Cortex of kidney (tissue), 1 donor: ENCODE results near the gene C10orf105.

Experiments used
- DNase-seq: peaks from one replicate; lab custom pipeline; 2025; lab: John Stamatoyannopoulos, UW

Gene C10orf105, protein sequence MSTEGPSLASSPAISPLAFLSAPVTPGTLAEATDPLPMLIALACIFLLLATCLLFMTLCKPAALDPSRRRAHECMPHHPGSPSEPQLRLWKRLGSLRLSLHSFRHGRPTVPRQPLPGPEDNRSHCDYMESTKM

DNA sequence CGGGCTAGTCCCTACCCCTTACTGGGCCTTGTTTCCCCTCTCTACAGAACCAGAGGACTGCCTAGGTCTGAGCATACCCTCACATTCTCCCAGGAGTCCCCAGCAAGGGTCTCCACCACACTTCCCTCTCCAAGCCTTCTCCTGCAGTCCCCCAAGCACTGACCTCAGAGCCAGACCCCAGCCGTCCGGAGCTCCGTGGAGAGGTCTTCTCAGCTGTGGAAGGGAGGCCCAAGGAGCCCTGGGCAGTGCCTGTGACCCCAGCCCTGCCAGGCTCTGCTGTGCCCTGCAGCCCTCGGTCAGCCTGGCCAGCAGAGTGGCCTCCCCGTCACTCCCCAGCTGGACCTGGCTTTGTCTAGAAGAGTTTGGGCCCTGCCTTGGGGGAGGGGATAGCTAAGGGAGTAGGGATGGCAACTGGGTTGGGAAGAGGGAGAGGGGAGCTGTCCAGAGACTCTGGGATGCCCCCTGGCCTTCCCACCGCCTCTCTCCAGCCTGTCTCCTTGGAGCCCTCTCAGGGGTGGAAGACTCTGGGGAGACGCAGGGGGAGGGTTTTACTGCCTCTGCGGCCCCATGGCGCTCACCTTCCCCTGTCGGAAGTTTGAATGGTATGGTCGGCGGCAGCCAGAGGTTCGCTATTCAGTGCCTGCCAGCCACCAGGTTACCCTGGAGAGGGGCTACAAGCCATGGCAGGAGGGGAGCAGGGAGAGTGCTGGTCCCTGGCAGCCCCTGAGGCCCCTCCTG, at the start of gene C10orf105:
TSS of gene C10orf105 (minus strand) at position 315 of the 738 bp plus-strand sequence. CDS start 3,441 bp downstream, outside the sequence.
- DNase-seq, result no peak

DNA sequence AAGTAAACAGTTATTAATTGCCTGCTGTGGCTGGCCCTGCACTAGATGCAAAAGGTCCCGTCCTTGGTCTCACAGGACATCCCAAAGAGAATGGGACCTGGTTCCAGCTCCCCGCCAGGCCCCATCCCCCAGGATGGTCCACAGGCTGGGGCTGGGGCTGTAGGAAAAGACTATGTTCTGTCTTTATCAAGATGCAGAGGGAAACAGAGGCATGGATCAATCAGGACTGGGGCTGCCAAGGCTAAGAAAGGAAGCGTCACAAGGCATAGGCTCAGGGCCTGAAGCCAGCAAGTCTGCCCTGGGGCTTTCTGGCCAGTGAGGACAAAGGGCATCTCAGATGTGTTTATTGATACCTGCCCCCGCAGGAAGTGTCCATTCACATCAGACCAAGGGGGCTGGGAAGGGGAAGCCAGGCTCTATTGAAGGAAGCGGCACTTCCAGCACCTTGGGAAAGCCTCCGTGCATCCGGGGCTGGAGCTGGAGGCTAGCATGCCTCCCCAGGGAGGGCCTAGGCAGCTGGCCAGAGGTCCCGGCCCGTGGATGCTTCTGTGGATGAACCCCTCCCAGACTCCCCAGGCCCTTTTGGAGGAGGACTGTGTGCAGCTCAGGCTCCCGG, 48.0 kb upstream of the C10orf105 start:
- no peak for DNase-seq

DNA sequence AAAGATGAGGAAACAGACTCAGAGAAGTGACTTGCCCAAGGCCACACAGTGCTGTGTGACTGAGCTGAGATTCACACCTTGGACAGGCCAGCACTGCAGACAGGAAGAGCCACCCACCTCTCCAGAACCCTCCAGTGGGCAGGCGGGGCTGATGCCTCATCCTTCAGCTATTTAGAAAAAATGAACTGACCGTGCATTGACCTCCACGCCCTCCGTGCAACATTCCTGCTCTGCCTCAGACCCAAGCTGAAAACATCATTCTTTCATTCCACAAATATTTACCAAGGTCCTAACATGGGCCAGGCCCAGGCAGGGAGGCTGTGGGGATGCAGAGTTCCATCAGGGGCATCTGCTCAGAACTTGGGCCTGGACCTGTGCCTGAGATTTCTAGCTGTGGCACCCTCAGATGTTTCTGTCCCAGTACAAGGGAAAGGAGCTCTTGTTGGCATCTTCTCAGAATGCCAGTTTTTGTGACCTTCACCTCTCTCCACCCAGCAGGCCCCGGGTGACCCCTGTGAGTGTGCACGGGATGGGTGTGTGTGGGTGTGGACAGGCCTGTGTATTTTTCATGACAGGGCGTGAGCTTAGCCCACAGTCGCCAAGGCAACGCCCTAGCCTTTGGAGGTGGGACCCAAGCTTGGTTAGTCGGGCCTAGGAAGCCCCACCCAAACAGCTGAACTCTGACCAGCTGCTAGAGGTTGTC, 47.3 kb upstream of the C10orf105 start:
- no peak for DNase-seq

DNA sequence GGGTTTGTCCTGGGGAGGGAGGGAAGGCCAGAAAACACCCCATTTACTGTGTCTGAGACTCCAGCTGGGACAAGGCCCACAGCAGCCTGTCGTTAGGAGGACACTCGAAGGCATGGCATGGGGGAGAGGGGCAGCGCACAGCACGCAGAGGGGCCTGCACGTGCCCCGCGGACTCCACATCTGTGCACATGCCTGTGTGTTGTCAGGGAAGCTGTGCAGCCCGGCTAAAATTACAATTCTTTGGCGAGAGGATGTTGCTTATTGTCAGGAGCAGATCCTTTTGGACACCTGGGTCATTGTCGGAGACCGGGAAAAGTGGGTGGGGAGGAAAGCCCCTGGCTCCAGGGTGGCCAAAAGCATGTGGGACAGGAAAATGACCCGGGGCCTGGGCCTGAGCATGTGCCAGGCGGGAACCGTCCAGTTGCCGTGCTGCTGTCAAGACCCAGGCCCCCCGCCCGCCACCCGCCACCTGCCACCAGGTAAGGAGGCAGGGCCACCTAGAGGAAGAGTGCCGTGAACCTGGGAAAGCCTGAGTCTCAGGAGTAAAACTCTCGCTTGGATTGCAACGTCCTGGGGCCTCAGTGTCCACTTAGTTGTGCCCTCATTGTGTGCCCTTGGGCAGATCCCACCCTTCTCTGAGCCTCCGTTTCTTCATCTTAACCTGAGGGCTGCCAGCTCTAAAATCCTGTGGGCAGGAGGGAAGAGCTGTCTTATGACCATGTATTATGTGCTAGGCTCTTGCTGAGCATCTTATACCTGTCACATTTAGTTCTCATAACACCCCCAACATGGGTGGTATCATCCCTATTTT, 46.5 kb upstream of the C10orf105 start:
- no peak for DNase-seq

DNA sequence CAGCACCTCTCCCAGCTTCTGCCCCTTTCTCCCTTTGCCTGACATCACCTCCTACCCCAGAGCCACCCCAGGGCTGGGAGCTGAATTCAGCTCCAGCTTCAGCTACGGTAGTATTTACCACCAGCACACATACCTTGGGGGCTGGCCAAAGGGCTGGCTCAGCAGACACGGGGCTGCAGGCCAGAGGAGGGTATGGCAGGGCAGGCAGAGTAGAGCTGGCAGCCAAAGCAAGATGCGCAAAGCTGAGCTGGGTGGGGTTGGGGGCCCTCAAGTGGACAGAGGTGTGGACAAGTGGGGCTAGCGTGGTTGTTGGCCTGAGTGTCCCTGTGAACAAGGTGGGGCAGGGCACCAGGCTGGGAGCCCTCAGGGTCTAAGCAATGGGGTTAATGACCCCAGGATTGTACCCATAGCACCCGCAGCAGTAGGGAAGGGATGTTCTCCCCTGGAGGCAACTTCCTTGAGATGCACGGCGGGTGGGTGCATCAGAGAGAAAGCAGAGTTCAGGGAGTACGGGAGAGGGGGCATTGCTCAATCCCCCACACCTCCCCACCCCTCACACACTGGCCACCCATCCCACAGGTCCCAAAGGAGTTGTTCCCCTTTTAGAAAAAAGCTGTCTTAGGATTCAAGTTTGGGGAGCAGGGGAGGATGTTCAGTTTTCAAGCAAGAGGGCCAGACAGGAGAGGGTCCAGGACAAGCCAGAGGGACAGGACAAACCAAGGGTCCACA, 45.8 kb upstream of the C10orf105 start:
- DNase-seq, result no peak

DNA sequence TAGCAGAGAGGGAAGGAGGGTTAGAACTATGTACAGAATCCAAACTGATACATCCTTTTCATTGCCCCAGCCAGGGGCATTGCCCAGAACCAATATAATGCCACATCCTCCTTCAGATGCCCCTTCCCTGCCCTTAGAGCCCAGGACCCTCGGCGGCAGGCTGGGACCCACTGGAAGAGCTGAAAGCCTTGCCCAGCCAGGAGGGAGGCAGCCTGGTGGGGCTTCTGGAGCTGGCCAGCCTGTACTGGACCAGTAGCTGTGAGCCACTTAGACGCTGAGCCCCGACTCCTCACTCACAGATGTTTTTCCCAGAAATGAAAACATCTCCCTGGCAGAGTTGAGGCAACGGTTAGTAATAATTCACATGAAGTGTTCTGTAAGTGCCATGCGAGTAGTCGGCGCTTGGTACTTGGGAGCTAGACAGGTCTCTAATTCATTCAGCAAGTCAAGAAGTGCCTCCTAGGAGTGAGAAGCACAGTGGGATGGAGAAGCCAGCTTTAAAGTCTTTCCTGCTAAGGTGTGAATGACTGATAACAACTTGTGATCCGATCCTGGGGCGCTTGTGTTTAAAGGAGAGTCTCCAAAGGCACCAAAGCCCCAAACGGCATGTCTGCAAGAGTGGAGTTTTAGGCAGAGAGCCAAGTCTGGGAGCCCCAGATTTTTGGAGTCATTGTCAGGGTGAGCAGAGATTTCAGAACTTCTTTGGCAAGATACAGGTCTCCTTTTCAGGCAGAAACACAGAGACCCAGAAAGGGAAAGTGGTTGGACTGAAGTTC, 44.0 kb upstream of the C10orf105 start:
- no peak for DNase-seq

DNA sequence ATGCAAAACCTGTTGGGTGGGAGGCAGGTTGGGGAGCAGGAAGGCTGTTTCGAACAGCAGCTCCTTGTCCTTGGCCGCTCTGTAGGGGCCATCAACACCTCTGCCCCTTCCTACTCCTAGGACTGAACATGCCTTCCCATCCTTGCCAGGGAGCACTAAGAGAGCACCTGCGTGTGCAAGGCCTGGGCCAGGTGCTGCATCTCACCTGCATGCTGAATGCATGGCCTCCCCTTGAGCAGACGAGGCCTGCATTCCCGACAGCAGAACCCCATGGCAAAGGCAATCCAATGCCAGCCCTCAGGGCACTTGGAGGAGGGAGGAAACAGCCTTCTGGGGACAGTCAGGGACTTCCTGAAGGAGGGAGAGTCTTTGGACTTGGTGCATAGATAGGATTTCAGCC, 42.7 kb upstream of the C10orf105 start:
- DNase-seq, result no peak

DNA sequence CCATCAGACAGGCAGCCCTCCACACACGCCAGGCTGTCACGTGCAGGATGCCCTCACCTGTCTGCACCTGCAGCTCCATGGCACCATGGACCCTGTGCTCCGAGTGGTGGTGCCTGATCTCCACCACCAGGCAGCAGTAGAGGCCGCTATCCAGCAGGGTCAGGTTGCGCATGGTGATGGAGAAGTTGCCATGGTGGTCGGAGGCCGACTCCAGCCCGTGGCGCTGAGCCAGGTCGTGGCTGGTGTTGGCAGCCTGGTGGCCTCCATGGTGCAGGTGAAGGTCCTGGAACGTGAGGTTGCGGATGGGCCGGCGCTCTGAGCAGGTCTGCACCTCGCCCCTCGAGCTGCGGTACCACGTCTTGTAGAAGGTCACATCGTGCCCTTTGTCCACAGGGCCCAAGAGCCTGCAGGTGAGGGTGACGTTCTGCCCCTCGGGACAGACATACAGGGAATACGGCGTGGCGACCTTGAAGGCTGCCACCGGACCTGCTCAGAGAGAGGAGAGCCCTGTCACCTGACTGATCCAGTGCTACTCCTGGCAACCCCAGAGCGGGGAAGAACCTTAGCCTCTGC, 42.0 kb upstream of the C10orf105 start:
- no peak for DNase-seq

DNA sequence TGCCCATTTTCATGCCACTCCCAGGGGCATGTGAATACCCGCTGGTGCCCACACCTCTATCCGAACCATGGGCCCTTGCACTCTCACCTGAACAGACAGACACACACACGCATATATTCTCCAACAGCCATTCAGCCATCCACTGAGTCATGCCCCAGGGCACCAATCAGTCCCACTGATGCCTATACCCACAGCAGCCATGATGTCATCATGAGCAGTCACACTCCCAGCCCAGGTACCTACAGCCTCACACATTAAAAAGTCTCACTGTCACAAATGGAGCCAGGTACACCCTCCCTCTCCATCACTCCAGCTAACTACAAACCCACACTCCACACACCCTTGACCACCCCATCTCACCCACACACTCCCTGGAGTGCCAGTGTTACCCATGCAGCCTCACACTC, 41.5 kb upstream of the C10orf105 start:
- no peak for DNase-seq

DNA sequence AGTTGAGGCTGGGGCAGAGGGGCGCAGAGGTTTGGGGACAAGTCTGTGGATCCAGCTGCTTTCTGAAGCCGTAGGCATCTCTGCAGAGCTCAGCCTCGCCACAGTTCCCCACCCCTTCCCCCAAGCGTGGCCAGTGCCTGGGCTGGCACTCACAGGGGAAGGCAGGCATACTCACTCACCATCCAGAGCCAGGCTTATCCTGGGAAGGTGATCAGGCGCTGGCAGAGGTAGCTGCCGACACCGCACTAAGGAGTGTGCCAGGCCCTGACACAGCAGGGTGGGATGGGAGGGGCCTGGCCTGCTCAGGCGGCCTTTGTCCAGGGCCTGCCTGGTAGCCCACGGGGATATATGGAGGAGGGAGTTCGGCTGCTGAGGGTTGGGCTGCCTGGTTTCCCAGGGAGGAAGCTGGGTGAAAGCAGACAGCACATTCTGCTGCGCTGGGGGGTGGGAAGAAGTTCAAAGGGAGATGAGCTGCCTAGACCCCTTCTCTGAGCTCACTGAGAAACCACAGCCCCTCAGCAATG, 37.9 kb upstream of the C10orf105 start:
- no peak for DNase-seq

DNA sequence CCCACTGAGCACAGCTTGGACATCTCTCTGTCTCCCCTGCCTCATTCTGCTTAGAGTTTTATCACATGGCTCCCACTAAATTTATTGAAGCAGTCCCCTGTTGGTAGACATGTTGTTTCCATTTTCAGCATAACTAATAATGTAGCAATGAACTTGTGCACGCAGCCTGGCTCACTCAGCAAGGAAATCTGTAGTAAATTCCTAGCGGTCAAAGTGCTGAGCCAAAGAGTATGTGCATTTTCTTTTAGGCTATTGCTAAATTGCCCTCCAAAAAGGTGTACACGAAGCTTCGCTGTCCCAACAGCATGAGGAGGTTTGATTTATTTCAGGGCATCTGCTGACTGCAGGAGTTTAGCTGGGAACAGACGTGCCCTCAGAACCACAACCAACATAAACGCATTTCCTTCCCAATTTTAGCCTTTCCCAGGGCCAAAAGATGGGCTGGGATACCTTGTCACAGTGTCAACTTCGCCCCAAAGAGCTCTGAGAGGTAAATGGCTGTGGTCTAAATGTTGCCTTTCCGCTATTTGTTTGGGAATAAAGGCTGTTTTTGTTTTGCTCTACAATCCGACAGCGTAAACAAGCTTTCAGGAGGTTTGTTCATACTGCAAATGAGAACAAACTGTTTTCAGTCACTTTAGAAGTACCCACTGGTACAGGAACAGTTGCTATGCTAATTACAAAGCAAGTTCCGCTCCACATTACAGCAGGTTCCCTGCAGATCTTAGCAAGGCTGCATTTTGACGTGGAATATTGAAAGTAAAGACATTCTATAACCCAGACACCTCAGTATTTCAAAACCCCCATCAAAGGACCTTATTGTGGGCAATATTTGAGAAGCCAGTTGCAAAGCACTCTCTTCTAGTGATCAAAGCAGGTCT, 37.0 kb upstream of the C10orf105 start:
- no peak for DNase-seq

DNA sequence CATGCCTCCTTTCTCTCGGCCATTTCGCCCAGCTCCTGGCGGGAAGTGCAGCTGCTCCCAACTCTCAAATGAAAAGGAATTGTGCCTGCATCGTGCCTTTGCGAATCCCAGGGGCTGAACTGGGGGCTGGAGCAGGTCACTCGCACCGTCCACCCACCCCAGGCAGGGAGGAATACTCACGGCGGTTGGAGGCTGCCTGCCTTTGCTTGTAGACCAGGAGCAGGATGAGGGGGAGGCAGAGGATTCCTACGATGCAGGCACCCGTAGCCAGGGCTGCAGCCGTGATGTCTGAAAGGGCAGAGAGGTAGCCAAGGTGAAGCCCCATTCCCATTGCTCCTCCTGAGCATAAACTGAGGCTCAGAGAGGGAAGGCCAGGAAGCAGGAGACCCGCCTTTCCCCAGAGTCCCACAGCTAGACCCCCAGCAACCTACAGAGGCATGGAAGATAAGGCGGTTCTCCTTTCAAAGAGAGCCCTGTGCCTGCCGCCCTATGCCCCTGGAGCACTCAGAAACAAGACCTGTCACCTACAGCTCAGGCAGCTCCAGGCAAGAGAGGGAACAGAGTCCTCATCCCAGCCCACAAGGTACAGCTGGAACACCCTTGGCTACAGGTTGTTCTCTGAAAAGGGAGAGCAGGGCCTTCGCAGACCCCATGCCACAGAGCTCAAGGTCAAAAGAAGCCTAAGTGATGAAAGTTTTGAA, 35.8 kb upstream of the C10orf105 start:
- no peak for DNase-seq

DNA sequence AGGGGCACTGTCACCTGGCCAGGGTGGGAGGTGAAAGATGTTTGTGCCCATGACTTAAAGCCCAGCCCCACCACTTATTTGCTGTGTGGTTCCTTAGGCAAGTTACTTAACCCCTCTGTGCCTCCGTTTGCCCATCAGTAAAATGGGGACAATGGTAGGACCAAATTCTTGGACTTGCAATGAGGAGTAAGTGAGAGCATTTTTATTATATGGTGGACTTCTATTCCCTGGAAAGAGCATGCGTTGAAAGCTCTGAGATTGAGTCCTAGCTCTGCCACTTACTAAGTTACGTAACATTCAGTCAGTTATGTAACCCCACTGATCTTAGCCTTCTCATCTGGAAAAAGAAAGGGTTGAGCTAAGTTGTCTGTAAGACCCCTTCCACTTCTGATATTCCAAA, 35.0 kb upstream of the C10orf105 start:
- no peak for DNase-seq

DNA sequence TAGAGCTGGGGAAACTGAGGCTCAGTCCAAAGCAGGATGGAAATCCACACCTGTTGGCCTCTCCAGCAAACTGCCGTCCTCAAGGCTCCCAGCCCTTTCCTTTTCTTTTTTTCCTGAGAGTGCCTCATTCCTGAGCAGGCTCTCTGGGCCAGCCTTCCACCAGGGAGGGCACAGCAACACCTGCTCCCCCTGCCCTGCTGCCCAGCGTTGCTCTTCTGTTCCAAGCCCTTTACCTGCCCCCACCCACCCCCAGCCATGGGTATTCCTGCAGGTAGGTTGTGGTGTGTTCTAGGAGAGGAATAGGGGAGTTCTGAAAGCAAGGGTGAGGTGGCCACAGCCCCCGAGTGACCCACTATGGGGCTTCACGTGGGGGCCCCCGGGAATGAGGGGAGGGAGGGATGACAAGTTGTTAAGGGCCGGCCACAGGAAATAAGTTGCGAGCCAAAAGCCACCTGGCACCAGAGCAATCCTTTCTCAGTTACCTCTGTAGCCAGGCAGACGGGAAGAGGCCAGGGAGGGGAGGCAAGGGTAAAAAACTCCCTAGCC, 34.5 kb upstream of the C10orf105 start:
- no peak for DNase-seq

DNA sequence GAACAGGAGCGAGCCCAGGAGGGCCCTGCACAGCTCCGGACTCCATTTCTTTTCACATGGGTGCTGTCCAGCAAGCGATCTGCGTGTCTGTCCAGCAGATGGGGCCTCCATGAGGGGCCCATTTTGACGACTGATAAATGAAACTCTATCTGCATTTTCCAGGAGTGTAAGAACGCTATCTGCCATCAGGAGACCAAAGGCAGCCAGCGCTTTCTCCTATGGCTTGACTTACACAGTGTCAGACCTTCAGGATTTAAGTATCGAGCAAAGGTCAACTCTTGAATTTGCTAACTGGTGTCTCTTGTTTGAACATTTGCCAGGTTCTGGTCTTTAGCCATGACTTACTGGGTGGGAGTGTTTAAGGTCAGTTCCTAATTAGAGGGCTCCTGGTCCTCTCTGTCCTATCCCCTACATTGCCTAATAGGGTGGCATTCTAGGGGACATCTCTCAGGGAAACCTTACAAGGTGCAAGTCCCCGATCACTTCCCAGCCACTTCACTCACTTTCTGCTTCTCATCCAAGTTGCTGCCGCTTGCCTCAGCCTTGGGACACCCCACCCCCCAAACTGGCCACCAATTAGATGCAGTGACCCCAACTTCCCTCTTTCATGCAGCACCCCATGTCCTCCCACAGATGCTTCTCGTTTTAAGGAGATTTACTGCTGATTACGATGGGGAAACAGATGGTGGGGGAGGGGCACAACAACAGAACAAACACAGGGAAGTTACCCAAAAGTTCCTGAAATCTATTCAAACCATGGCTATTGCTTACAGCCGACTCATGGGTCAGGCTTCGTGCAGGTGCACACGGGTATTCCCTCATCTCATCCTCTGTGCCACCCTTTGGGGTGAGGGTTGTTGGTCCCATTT, 33.7 kb upstream of the C10orf105 start:
- no peak for DNase-seq

DNA sequence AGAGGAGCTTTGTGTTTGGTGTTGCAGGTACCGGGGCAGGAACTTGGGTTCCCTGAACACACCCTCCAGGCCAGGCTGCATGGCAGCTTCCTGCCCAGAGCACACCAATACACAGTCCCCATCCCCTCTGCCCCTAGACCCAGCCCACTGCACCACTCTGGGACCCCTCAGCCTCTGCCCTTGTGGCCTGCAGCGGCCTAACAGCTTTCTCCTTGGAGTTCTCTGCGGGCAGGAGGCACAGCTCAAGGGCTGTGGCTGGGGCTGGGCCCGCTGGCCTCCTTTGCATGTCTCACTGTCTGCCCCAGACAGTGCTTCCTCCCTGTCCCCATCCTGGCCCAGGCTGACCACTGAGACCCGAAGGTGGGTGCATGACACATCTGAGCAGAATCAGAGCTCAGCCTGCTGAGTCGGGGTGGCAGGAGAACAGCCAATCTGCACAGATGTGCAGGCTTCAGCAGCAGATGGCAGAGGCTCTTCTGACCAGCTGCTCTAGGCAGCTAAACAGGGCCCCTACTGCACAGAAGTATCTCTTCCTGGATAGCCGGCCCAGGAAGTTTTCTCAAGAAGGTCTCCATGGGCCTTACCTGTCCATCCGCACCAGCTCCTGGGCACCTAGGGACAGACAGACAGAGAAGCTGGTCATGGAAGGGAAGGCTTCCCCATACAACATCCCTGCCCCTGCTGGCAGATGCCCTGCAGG, 33.0 kb upstream of the C10orf105 start:
- no peak for DNase-seq
